Gastrocnemius medialis (tissue), 4 donors: ENCODE data around the gene PLCH1. TPM values are rescaled to one million over a fixed set of nuclear protein-coding genes. Genes with fewer than 3 reads are reported as not detected.

Source experiments
- ATAC-seq, 2 donors: fragments of 150-250 bp; one replicate each; pipeline ENCODE4 v1.9.1; 2016
- DNase-seq, 2 donors: peaks; one replicate each; pipeline ENCODE4 v3.0.0-alpha.2; 2019
- H3K27ac ChIP-seq, 4 donors: fragments of 200-600 bp; sonication (generic); 1 replicate in 1 of 4; 2 replicates in 3 of 4; pipeline ENCODE4 v1.5.1; 2016 to 2018; ENCODE audit warnings: mild to moderate bottlenecking in 2 of 4, moderate library complexity in 1 of 4
- H3K27me3 ChIP-seq, 3 donors: fragments of 200-600 bp; sonication (generic) in 2 of 3; 1 replicate in 1 of 3; 2 replicates in 2 of 3; pipeline versions ENCODE4 v1.5.1 to v1.6.0; 2016 to 2019; ENCODE audit warnings: mild to moderate bottlenecking in 1 of 3, moderate library complexity in 1 of 3
- H3K36me3 ChIP-seq, 2 donors: fragments of 200-600 bp; sonication (generic) in 1 of 2; one replicate each; pipeline ENCODE4 v1.5.1; 2017 to 2018
- H3K4me1 ChIP-seq, 2 donors: fragments of 200-600 bp; sonication (generic) in 1 of 2; one replicate each; pipeline ENCODE4 v1.5.1; 2016 to 2017; ENCODE audit warnings: mild to moderate bottlenecking in 2 of 2
- H3K4me3 ChIP-seq, 4 donors: fragments of 200-600 bp; sonication (generic) in 3 of 4; 1 replicate in 1 of 4; 2 replicates in 3 of 4; pipeline ENCODE4 v1.5.1; 2016 to 2019; ENCODE audit warnings: mild to moderate bottlenecking in 2 of 4
- H3K9me3 ChIP-seq, 3 donors: fragments of 200-600 bp; sonication (generic) in 2 of 3; 1 replicate in 1 of 3; 2 replicates in 2 of 3; pipeline ENCODE4 v1.5.1; 2016 to 2019
- POLR2A ChIP-seq, 2 donors: fragments of 450-650 bp; IDR thresholded peaks; one replicate each; pipeline ENCODE4 v1.6.1; 2017; ENCODE audit warnings: antibody characterized with exemption in 2 of 2, mild to moderate bottlenecking in 2 of 2, moderate library complexity in 2 of 2
- in situ Hi-C, 4 donors: fragments of 200-750 bp; cut with MboI; loops; one replicate each; pipeline versions ENCODE4 v1.15.0 to v1.8.0; 2017; ENCODE audit warnings: low sequenced_read_pairs in 4 of 4
- intact Hi-C: fragments of 100-400 bp; cut with DNase I; formaldehyde crosslinking; loops from one replicate; pipeline ENCODE4 v1.15.1; 2023; ENCODE audit warnings: low total_unique reads
- total RNA-seq, 4 donors: library from RNA; depleted of rRNA; stranded (reverse); fragments of >200 nt; gene quantifications; one replicate each; pipeline versions ENCODE4 v1.1.0 to v1.2.3, GENCODE V29; 2016
- TF ChIP-seq, protein P1 (sequence below), 5 experiments: fragments of 450-650 bp in 3 of 5; fragments of 200-600 bp in 2 of 5; sonication (generic) in 2 of 5; IDR thresholded peaks in 4 of 5; conservative IDR thresholded peaks in 1 of 5; 1 replicate in 4 of 5; 2 replicates in 1 of 5; pipeline ENCODE4 v1.5.1; 2016 to 2019; ENCODE audit warnings: antibody characterized with exemption in 5 of 5, mild to moderate bottlenecking in 3 of 5, moderate library complexity in 3 of 5

PLCH1 gene
- total RNA-seq, 4 donors from 2014 or later: 0.07 to 0.33 (median 0.10) TPM; not detected in 1

DNA sequence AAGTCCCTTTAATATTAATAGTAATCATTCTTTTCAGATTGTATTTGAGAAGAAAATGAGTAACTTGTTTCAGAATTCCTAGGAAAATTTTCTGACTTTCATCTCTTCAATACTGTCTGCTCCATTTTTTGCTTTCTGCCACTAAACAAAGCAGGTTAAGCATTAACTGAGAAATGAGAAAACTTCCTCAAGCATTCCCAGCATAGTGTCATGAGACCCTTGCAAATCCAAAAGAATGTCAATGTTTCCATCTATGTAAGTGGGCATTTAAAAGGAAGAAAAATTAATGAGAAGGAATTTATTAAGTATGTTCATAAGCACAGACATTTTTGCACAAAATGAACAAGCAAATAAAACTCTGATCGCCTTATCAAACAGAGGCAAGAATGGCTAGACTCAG is 303.4 kb downstream of the PLCH1 start:
- intact Hi-C loops (no loop called here), in situ Hi-C loops (no loop called here)
- Histone ChIP-seq H3K27me3 (no peaks in the 10 kb centered on the region), H3K9me3 (no peaks in the 10 kb centered on the region), H3K4me1 (no peaks in the 10 kb centered on the region), H3K27ac (no peak overlapping the region), H3K36me3 (no peaks in the 10 kb centered on the region), H3K4me3 (no peak overlapping the region)
- DNase-seq (no peak), ATAC-seq (no peak)
- TF ChIP-seq, protein P1, sequence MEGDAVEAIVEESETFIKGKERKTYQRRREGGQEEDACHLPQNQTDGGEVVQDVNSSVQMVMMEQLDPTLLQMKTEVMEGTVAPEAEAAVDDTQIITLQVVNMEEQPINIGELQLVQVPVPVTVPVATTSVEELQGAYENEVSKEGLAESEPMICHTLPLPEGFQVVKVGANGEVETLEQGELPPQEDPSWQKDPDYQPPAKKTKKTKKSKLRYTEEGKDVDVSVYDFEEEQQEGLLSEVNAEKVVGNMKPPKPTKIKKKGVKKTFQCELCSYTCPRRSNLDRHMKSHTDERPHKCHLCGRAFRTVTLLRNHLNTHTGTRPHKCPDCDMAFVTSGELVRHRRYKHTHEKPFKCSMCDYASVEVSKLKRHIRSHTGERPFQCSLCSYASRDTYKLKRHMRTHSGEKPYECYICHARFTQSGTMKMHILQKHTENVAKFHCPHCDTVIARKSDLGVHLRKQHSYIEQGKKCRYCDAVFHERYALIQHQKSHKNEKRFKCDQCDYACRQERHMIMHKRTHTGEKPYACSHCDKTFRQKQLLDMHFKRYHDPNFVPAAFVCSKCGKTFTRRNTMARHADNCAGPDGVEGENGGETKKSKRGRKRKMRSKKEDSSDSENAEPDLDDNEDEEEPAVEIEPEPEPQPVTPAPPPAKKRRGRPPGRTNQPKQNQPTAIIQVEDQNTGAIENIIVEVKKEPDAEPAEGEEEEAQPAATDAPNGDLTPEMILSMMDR (IDR thresholded peaks at IDR 0.05 in 4 of 5, conservative IDR thresholded peaks at IDR 0.05 in 1 of 5): no peak
- no peak for TF ChIP-seq POLR2A (IDR thresholded peaks at IDR 0.05)

DNA sequence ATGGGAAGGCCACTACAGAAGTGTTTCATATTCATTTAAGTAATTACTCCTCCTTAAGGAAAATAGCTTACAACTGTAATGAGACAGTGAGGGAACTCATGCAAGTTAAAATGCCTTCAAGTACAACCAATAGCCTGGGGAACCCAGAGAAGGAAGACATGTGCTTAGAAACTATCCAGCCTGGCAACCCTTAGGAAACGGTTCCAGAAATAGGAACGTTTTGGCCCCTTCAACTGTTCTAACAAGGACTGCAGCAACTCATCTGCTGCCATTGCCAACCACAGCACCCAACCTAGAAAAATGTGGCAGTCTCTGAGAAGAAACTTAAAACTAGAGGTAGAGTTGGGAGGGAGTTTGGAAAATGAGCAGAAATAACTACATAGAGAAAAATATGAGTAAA is 303.8 kb downstream of the PLCH1 start:
- in situ Hi-C loops (no loop called here), intact Hi-C loops (no loop called here)
- H3K27ac ChIP-seq: no peak overlapping the region
- H3K27me3 ChIP-seq: no peaks in the 10 kb centered on the region
- no peaks in the 10 kb centered on the region for H3K36me3 ChIP-seq
- ATAC-seq (no peak), DNase-seq (no peak)
- H3K4me3 ChIP-seq: no peak overlapping the region
- no peak for TF ChIP-seq POLR2A (IDR thresholded peaks at IDR 0.05)
- TF ChIP-seq, protein P1 (IDR thresholded peaks at IDR 0.05 in 4 of 5, conservative IDR thresholded peaks at IDR 0.05 in 1 of 5): no peak
- H3K9me3 ChIP-seq: no peaks in the 10 kb centered on the region
- no peaks in the 10 kb centered on the region for H3K4me1 ChIP-seq

DNA sequence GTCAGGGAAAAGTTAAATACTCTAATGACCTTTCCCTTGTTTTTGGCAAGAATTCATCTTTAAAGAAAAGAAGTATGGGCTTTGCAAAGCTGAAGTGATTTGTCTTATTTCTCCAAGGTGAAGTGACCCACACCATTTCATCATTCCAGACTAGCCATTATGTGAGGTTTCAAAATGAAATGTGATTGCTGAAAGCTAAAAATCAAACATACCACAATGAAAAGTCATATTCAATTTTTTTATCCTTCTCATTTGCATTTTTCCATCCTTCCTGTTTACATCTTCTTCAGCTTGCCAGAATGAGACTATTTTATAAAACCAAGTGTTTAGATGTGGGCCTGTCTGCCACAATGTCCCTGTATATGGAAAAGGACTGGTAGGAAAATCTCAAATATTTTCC is 309.1 kb downstream of the PLCH1 start:
- intact Hi-C loops (no loop called here), in situ Hi-C loops (no loop called here)
- H3K27ac ChIP-seq: no peak overlapping the region
- DNase-seq: no peak
- no peaks in the 10 kb centered on the region for H3K27me3 ChIP-seq
- H3K36me3 ChIP-seq: no peaks in the 10 kb centered on the region
- no peaks in the 10 kb centered on the region for H3K4me1 ChIP-seq
- H3K4me3 ChIP-seq: no peak overlapping the region
- TF ChIP-seq, protein P1 (IDR thresholded peaks at IDR 0.05 in 4 of 5, conservative IDR thresholded peaks at IDR 0.05 in 1 of 5): no peak
- TF ChIP-seq POLR2A (IDR thresholded peaks at IDR 0.05): no peak
- no peak for ATAC-seq
- no peaks in the 10 kb centered on the region for H3K9me3 ChIP-seq

DNA sequence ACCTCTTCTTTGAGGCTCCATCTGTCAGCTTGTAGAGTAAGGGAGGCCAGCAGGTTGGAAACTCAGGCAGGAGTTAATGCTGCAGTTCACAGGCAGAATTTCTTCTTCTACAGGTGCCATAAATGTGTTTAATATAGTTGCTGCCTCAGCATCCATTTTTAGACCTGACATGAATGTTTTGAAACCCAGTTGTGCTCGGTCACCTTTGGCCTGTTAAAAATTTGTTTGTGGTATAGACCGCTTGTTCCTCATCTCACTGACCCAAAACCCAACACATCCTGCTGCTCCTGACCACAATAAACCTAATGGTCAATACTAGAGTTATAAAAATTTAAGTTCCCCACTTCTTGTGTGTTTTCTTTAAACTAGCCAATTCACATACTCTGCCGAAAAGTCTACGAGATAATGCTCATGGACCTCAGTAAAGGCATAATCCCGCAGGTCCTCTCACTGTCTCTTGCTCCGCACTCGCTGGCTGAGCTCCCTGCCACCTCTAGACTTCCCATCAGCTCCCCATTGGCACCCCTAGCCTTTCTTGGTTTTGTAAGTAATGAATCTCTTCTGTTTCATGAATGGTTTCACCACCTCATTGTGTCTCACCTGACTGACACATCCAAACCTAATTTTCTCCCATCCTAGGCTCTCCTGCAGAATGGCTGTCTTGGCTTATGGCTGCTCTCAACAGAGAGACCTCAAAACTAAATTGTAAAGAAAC is 312.9 kb downstream of the PLCH1 start:
- DNase-seq (no peak), ATAC-seq (no peak)
- intact Hi-C loops: no loop called here
- no peak overlapping the region for H3K27ac ChIP-seq
- H3K9me3 ChIP-seq: no peaks in the 10 kb centered on the region
- TF ChIP-seq, protein P1 (IDR thresholded peaks at IDR 0.05 in 4 of 5, conservative IDR thresholded peaks at IDR 0.05 in 1 of 5): no peak
- no peak for TF ChIP-seq POLR2A (IDR thresholded peaks at IDR 0.05)
- H3K4me1 ChIP-seq: no peaks in the 10 kb centered on the region
- H3K27me3 ChIP-seq: no peaks in the 10 kb centered on the region
- no peaks in the 10 kb centered on the region for H3K36me3 ChIP-seq
- H3K4me3 ChIP-seq: no peak overlapping the region
- in situ Hi-C loops: no loop called here

DNA sequence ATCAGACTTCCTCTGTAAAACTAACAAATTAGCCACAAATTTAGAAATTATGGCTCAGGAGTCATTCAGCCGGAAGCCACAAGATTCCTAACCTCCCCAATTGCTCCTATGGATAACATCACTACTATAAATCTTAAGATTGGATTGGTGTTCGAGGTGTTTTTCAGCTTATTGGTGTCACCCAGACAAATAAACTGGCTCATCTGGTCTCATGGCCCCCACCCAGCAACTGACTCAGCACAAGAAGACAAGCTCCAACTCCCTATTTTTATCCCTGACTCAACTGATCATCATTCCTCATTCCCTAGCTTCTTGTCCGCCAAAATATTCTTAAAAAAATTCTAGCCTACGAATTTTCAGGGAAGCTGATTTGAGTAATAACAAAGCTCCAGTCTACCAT is 316.3 kb downstream of the PLCH1 start:
- TF ChIP-seq, protein P1 (IDR thresholded peaks at IDR 0.05 in 4 of 5, conservative IDR thresholded peaks at IDR 0.05 in 1 of 5): no peak
- no peak for TF ChIP-seq POLR2A (IDR thresholded peaks at IDR 0.05)
- H3K27ac ChIP-seq: no peak overlapping the region
- no peaks in the 10 kb centered on the region for H3K9me3 ChIP-seq
- in situ Hi-C loops (no loop called here), intact Hi-C loops (no loop called here)
- no peaks in the 10 kb centered on the region for H3K27me3 ChIP-seq
- ATAC-seq (no peak), DNase-seq (no peak)
- no peak overlapping the region for H3K4me3 ChIP-seq
- no peaks in the 10 kb centered on the region for H3K36me3 ChIP-seq
- H3K4me1 ChIP-seq: no peaks in the 10 kb centered on the region
